RWPE2 (cell line): ENCODE results near the gene RPEL1.

Source experiments
- ATAC-seq: fragments of 200-7000 bp; cut with Tn5 transposase; 3 replicates; pipeline ENCODE4 v1.9.1; 2021; ENCODE audit warnings: low read depth
- DNase-seq: peaks from one replicate; pipeline ENCODE4 v3.0.0-alpha.2; 2020; ENCODE audit warnings: low spot score
- H3K27ac ChIP-seq: fragments of 450-650 bp; 2 replicates; pipeline ENCODE4 v1.5.1; 2017; ENCODE audit warnings: mild to moderate bottlenecking; ENCODE audit not compliant: poor library complexity, severe bottlenecking
- H3K27me3 ChIP-seq: fragments of 250-450 bp; sonication (Bioruptor Pico); 2 replicates; pipeline ENCODE4 v1.5.1; 2021; ENCODE audit warnings: mild to moderate bottlenecking, moderate library complexity; ENCODE audit not compliant: insufficient read depth, poor library complexity, severe bottlenecking
- H3K36me3 ChIP-seq: fragments of 250-450 bp; sonication (Bioruptor Pico); 2 replicates; pipeline ENCODE4 v1.5.1; 2020; ENCODE audit warnings: low read depth, mild to moderate bottlenecking, moderate library complexity
- H3K4me1 ChIP-seq: fragments of 250-450 bp; sonication (Bioruptor Pico); 2 replicates; pipeline ENCODE4 v1.5.1; 2021; ENCODE audit warnings: mild to moderate bottlenecking, moderate library complexity; ENCODE audit not compliant: insufficient read depth, poor library complexity, severe bottlenecking
- H3K4me3 ChIP-seq: fragments of 250-450 bp; sonication (Bioruptor Pico); 2 replicates; pipeline ENCODE4 v1.5.1; 2021; ENCODE audit warnings: mild to moderate bottlenecking, moderate library complexity; ENCODE audit not compliant: severe bottlenecking
- H3K9me3 ChIP-seq: fragments of 250-450 bp; sonication (Bioruptor Pico); 2 replicates; pipeline ENCODE4 v1.5.1; 2021; ENCODE audit warnings: mild to moderate bottlenecking, moderate library complexity; ENCODE audit not compliant: severe bottlenecking
- TF ChIP-seq, protein P1 (sequence below): fragments of 450-650 bp; IDR thresholded peaks from one replicate; pipeline ENCODE4 v1.5.1; 2017; ENCODE audit warnings: mild to moderate bottlenecking, moderate library complexity; ENCODE audit not compliant: poor library complexity, severe bottlenecking

RPEL1 gene

DNA sequence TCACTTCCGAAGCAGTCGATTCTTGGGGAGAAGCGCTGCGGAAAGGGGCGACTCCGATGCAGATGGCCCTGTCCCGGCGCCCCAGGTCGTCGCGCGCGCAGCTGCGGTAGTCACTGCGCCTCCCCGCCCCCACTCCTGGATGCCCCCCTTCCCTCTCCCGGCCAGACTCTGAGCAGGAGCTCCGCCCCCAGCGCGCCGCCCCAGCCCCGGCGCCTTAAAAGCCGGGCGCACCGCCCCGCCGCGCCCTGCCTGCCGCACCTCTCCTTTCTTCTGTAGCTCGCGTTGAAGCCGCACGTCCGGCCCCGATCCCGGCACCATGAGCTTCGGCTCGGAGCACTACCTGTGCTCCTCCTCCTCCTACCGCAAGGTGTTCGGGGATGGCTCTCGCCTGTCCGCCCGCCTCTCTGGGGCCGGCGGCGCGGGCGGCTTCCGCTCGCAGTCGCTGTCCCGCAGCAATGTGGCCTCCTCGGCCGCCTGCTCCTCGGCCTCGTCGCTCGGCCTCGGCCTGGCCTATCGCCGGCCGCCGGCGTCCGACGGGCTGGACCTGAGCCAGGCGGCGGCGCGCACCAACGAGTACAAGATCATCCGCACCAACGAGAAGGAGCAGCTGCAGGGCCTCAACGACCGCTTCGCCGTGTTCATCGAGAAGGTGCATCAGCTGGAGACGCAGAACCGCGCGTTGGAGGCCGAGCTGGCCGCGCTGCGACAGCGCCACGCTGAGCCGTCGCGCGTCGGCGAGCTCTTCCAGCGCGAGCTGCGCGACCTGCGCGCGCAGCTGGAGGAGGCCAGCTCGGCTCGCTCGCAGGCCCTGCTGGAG, 31.4 kb downstream of the RPEL1 start, which contains the start of gene INA:
Gene INA, plus strand, starts transcription at position 243 of the 817 bp plus-strand sequence. Its CDS starts 74 bp downstream, at position 317.
- peaks cover 33% of the 10 kb centered on the region for H3K27me3 ChIP-seq
- no peaks in the 10 kb centered on the region for H3K9me3 ChIP-seq
- peak within 1 kb of the TSS; percentile 26 for H3K4me3 ChIP-seq
- peaks cover 9% of the 10 kb centered on the region for H3K4me1 ChIP-seq
- ATAC-seq = peak; percentile 43
- H3K27ac ChIP-seq = no peak within 1 kb of the TSS
- H3K36me3 ChIP-seq = no peaks in the 10 kb centered on the region
- no peak for DNase-seq
- TF ChIP-seq, protein P1, sequence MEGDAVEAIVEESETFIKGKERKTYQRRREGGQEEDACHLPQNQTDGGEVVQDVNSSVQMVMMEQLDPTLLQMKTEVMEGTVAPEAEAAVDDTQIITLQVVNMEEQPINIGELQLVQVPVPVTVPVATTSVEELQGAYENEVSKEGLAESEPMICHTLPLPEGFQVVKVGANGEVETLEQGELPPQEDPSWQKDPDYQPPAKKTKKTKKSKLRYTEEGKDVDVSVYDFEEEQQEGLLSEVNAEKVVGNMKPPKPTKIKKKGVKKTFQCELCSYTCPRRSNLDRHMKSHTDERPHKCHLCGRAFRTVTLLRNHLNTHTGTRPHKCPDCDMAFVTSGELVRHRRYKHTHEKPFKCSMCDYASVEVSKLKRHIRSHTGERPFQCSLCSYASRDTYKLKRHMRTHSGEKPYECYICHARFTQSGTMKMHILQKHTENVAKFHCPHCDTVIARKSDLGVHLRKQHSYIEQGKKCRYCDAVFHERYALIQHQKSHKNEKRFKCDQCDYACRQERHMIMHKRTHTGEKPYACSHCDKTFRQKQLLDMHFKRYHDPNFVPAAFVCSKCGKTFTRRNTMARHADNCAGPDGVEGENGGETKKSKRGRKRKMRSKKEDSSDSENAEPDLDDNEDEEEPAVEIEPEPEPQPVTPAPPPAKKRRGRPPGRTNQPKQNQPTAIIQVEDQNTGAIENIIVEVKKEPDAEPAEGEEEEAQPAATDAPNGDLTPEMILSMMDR = peak; percentile 38

DNA sequence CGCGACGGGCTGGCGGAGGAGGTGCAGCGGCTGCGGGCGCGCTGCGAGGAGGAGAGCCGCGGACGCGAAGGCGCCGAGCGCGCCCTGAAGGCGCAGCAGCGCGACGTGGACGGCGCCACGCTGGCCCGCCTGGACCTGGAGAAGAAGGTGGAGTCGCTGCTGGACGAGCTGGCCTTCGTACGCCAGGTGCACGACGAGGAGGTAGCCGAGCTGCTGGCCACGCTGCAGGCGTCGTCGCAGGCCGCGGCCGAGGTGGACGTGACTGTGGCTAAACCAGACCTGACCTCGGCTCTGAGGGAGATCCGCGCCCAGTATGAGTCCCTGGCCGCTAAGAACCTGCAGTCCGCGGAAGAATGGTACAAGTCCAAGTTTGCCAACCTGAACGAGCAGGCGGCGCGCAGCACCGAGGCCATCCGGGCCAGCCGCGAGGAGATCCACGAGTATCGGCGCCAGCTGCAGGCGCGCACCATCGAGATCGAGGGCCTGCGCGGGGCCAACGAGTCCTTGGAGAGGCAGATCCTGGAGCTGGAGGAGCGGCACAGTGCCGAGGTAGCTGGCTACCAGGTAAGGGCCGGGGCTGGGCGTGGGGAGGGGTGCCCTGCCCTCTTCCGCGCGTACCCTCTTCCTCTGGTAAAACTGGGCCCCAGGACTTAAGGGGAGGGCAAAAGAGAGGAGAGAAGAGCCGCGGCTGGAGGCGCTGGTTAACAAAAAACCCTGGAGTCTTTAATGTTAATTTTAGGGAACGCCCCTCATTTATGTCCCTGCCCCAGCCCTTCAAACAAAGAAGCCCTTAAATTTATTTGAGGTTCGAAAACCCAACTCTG, 32.2 kb downstream of the RPEL1 start:
- DNase-seq (no peak), ATAC-seq (no peak)
- Histone ChIP-seq H3K36me3 (no peaks in the 10 kb centered on the region), H3K27me3 (peaks cover 33% of the 10 kb centered on the region), H3K4me3 (peak overlapping the region; percentile 26), H3K9me3 (no peaks in the 10 kb centered on the region), H3K27ac (no peak overlapping the region), H3K4me1 (peaks cover 9% of the 10 kb centered on the region)
- TF ChIP-seq, protein P1 = no peak

DNA sequence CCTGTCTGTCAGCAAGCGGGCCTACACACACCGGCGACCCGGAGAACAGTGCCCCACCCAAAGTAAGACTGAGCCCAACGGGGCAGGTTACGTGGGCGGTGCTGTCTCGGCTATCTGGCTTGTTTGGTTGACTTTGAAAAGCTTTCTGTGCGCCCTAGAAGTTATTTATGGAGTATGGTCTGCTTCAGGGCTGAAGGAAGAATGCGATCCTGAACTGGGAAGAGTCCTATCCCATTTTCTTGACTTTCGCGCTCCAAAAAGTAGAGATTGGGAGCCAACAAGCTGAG, 32.8 kb downstream of the RPEL1 start:
- TF ChIP-seq, protein P1 = no peak
- Histone ChIP-seq H3K36me3 (no peaks in the 10 kb centered on the region), H3K9me3 (no peaks in the 10 kb centered on the region), H3K27me3 (peaks cover 33% of the 10 kb centered on the region), H3K4me1 (peaks cover 5% of the 10 kb centered on the region), H3K27ac (no peak overlapping the region), H3K4me3 (no peak overlapping the region)
- DNase-seq (no peak), ATAC-seq (no peak)

DNA sequence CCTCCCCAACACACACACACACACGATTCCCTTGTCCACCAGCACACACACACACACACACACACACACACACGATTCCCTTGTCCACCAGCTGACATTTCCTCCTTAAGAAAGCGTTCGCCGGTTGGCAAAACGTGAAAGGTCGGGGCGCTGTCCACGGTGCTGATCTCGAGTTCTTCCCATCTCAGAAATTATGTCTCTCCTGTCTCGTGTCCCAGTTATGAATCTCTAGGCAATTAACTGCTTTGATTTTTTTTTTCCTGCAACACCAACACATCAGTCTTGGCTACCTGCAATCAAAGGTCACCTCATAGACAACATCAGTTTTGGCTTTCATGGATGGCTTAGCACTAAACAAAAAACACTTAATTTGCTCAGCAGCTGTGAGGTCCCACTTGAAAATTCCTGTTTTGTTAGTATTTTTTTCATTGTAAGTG, 33.2 kb downstream of the RPEL1 start:
- no peak overlapping the region for H3K4me3 ChIP-seq
- ATAC-seq (no peak), DNase-seq (no peak)
- no peak overlapping the region for H3K27ac ChIP-seq
- no peaks in the 10 kb centered on the region for H3K36me3 ChIP-seq
- H3K27me3 ChIP-seq = peaks cover 33% of the 10 kb centered on the region
- peaks cover under 1% of the 10 kb centered on the region for H3K4me1 ChIP-seq
- H3K9me3 ChIP-seq = no peaks in the 10 kb centered on the region
- TF ChIP-seq, protein P1 = no peak
